Left lobe of liver (tissue), 2 donors: ENCODE measurements around the gene SLC35A3. TPM values are rescaled to one million over a fixed set of nuclear protein-coding genes. Genes with fewer than 3 reads are reported as not detected.
"Not testable (repeated sequence)": the region's sequence is repeated elsewhere in the genome, so short reads cannot be mapped to it uniquely, and the experiment has no call there.

ENCODE experiments used
- ATAC-seq: fragments of 200-7000 bp; cut with Tn5 transposase; one replicate; pipeline ENCODE4 v1.9.1; 2020; ENCODE audit warnings: mild to moderate bottlenecking, moderate library complexity
- DNase-seq: peaks from one replicate; pipeline ENCODE4 v3.0.0-alpha.2; 2020; ENCODE audit warnings: low spot score
- total RNA-seq: library from RNA; stranded (reverse); gene quantifications from one replicate; pipeline ENCODE4 v1.2.1, GENCODE V29; 2021
- donor health status: DM: no; HTN: no; CAD: no; lungs with moderate emphysema.
- donor health status: DM: no; HTN: yes; CAD: no.

The SLC35A3 gene
- total RNA-seq, 1 donor from 2014 or later = 26.3 TPM

DNA sequence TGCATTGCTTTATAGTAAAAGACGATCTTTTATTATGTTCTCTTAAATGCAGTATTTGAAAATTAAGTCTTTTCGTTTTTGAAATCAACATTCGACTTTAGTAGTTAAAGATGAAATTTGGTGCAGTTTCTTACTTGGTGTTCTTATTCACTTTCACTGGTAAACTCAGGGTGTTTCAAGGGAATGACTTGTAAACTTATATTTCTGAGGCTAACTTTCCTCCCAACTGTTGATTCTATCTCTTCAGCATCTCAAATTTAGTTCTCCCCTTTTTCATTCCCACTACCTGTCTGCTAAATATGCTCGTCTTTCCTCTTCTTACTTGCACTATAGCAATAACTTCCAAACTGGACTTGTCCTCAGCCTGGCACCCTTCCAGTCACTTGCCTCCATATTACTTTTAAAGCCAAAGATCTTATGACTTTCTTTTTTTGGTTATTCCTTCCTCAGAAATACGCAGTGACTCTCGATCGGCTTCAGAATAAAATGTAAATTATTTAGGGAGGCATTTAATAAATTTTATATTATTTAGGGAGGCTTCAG is 988 bp downstream of the SLC35A3 start:
- ATAC-seq (no peak), DNase-seq (no peak)

DNA sequence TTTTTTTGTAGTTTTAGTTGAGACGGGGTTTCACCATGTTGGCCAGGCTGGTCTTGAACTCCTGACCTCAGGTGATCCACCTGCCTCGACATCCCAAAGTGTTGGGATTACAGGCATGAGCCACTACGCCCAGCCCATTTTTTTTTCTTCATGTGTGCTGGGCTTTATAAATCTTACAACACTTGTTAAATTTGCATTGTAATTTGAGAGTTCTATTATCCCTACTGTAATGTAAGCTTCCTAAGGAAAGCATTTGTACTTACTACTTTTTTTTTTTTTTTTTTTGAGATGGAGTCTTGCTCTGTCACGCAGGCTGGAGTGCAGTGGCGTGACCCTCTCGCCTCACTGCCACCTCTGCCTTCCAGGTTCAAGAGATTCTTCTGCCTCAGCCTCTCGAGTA is 2.3 kb downstream of the SLC35A3 start:
- ATAC-seq, DNase-seq: not testable (repeated sequence)

DNA sequence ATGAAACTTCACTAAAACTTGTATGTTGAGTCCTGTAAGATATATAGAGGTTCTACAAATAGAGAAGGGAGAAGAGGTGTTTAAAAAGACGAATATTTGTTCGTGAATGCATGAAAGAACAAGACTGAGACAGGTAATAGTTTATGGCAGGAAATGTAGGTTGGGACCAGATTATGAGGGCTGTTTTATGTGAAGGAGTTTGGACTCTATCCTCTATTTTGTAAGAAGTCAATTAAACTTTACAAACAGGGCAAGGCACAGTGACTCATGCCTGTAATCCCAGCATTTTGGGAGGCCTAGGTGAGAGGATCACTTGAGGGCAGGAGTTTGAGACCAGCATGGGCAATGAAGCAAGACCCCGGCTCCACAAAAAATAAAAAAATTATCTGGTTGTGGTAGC is 5.7 kb downstream of the SLC35A3 start:
- DNase-seq = no peak
- ATAC-seq = peak; percentile 54

GRCh38 chr1:99977326-99977725 is 7.5 kb downstream of the SLC35A3 start:
- ATAC-seq, DNase-seq: not testable (repeated sequence)

- ATAC-seq (no peak), DNase-seq (no peak)
These were observed 8.4 kb downstream of the SLC35A3 start for GRCh38 chr1:99978218-99978617.

GRCh38 chr1:99979091-99979490 is 9.3 kb downstream of the SLC35A3 start:
- DNase-seq (no peak), ATAC-seq (no peak)

DNA sequence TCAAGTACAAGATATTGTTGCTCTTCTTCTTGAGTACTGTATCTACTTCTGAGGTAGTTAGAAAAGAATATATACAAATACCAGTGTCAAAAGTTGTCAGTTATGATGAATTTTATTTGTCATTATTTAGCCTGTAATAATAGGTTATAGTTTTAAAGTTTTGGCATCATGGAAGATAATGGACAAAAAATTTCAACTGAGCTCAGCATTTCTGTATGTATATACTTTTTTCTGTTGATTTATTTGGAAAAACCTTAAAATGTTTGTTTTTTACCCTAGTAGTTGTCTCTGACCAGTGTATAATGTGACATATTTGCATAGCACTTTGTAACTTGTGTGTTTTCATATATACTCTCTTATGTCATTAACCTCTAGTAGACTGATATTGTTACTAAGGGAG is 11.1 kb downstream of the SLC35A3 start:
- DNase-seq (no peak), ATAC-seq (no peak)

GRCh38 chr1:99986656-99987225 is 16.9 kb downstream of the SLC35A3 start:
- ATAC-seq = peak; percentile 49
- DNase-seq = no peak

GRCh38 chr1:99988210-99988765 is 18.5 kb downstream of the SLC35A3 start:
- no peak for DNase-seq

DNA sequence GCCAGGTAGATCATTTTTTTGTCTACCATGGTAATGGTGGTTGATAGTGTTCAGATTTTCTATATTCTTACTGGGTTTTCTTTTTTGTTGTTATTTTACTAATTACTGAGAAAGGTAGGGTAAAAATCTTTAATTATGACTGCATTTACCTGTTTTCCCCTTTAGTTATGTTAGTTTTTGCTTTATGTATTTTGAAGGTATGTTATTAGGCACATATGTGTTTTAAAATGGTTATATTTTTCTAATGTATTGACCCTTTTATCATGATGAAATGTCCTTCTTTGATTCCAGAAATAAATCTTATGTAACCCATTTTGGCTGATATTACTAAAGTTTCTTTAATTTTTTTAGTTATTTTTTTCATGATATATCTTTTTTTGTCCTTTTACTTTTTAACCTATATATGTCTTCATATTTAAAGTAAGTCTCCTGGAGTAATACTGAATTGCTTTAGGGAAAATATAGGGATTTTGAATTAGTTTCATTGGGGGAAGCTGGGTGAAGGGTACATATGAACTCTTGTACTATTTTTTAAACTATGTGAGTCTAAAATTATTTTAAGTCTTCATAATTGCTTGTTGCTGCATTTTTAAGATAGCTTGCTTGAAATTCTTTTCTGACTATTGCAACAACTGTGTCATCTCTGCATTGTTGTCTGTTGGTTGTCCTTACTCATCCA is 22.4 kb downstream of the SLC35A3 start:
- DNase-seq = no peak

More at GRCh38 chr1:99988210-99988765, 18.5 kb downstream of the SLC35A3 start:
- ATAC-seq = no peak

GRCh38 chr1:99992760-99993467 is 23.1 kb downstream of the SLC35A3 start:
- ATAC-seq (no peak), DNase-seq (no peak)

More for the DNA sequence above, 22.4 kb downstream of the SLC35A3 start:
- no peak for ATAC-seq

GRCh38 chr1:99993468-99993845 is 23.7 kb downstream of the SLC35A3 start:
- DNase-seq (no peak), ATAC-seq (no peak)

DNA sequence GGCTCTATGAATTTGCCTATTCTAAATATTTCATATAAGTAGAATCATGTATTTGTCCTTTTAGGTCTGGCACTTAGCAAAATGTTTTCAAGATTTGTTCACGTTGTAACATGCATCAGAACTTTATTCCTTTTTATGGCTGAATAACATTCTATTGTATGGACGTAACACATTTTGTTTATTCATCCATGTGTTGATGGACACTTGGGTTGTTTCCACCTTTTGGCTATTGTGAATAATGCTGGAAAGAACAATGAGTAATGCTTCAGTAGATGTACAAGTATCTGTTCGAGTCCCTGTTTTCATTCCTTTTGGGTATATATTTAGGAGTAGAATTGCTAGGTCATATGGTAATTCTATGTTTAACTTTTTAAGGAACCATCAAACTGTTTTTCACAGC is 24.7 kb downstream of the SLC35A3 start:
- no peak for ATAC-seq
- no peak for DNase-seq

DNA sequence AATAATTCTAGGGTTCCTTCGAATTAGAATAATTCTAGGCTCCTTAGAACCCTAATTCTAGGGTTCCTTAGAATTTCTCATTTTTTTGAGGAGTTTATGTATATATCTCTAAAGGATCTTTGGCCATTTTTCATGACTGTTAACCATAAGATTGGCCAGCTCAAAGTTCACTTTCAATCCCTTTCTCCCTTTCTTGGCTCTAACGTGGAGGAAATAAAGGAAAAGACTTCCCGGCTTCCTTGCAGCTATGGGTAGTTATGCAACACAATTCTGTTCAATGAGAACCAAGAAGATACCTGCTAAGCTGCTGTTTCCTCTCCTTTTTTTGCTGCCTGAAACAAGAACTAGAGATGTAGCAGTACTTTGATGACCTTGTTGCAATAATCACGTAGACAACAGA is 27.2 kb downstream of the SLC35A3 start:
- ATAC-seq (no peak), DNase-seq (no peak)

DNA sequence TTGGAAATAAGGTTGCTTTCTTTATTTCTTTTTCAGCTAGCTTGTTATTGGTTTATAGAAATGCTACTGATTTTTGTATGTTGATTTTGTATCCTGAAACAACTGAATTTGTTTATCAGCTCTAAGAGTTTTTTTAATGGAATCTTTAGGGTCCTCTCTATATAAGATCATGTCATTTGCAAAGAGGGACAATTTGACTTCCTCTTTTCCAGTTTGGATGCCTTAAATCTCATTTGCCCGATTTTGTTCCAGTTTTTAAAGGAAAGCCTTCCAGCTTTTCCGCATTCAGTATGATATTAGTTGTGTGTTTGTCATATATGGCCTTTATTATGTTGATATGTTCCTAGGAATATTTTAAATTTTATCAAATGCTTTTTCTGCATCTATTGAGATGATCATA is 31.7 kb downstream of the SLC35A3 start:
- DNase-seq (no peak), ATAC-seq (no peak)

DNA sequence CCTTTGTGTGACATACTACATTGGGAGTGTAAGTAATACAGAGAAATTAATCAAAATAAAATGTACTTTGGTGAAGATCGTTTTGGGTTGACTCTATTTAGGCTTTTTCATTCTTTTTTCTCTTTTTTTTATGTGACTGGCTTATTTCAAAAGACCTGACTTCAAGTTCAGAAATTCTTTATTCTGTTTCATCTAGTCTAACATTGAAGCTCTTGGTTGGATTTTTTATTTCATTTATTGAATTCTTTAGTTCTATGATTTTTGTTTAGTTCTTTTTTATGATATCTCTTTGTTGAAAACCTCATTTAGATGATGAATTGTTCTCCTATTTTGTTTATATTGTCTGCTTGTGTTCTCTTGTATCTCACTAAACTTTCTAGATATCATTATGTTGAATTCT is 35.6 kb downstream of the SLC35A3 start:
- DNase-seq = no peak
- no peak for ATAC-seq

DNA sequence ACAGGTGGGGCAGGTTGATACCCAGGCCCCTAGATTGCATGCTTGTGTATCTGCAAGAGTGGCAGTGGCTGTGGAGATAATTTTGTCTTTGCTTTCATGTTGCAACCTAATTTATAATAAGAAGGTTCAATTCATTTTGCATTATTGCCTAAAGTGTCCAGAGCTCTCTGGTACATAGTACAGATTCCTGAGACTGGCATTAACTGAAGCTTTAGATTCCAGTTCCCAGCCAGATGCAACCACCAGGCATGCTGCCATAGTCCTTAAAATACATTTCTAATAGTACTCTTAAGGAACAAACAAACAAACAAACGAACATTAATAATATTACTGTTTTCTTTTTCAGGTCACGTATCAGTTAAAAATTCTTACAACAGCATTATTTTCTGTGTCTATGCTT is 36.9 kb downstream of the SLC35A3 start:
- ATAC-seq (no peak), DNase-seq (no peak)

GRCh38 chr1:100009458-100009857 is 39.7 kb downstream of the SLC35A3 start:
- DNase-seq (no peak), ATAC-seq (no peak)

- DNase-seq = no peak
- ATAC-seq = no peak
These were observed 41.0 kb downstream of the SLC35A3 start for GRCh38 chr1:100010804-100011203.

DNA sequence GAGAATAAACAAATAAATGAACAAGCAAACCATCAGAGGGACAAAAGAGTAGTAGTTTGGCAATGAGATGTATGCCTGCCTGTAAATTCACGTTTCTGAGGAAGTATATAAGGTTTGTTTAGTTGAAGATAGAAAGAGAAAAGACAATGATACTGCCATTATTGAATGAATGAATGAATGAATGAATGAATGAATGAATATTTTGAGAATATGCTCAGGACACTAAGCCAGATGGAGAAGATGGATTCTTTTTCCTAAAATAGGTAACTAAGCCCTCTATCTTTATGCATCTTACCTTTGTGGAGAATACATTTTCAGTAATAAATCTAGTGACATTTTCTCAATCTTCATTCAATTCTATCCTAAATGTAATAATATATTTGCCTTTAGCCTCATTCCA is 49.4 kb downstream of the SLC35A3 start:
- no peak for DNase-seq
- ATAC-seq = no peak

GRCh38 chr1:100023482-100023881 is 53.7 kb downstream of the SLC35A3 start:
- ATAC-seq = no peak

DNA sequence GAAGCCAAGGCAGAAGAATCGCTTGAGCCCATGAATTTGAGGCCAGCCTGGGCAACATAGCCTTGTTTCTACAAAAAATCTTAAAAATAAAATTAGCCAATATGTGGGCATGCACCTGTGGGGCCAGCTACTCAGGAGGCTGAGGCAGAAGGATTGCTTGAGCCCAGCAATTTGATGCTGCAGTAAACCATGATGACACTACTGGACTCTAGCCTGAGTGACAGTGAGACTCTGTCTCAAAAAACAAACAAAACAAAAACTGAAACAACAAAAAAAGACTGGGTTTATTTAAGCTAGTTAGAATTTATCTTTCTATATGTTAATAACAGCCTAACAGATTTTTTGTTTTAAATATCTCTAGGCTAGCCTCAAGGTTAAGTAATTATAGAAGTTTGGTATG is 57.4 kb downstream of the SLC35A3 start:
- DNase-seq (no peak), ATAC-seq (peak; percentile 49)

More at GRCh38 chr1:100023482-100023881, 53.7 kb downstream of the SLC35A3 start:
- no peak for DNase-seq
